ENCODE data around the gene ASIC4. TPM values are rescaled to one million over a fixed set of nuclear protein-coding genes. Genes with fewer than 3 reads are reported as not detected.

ASIC4 gene
- total RNA-seq, 3 donors from 2014 or later, result 0.09 TPM; not detected in 2

DNA sequence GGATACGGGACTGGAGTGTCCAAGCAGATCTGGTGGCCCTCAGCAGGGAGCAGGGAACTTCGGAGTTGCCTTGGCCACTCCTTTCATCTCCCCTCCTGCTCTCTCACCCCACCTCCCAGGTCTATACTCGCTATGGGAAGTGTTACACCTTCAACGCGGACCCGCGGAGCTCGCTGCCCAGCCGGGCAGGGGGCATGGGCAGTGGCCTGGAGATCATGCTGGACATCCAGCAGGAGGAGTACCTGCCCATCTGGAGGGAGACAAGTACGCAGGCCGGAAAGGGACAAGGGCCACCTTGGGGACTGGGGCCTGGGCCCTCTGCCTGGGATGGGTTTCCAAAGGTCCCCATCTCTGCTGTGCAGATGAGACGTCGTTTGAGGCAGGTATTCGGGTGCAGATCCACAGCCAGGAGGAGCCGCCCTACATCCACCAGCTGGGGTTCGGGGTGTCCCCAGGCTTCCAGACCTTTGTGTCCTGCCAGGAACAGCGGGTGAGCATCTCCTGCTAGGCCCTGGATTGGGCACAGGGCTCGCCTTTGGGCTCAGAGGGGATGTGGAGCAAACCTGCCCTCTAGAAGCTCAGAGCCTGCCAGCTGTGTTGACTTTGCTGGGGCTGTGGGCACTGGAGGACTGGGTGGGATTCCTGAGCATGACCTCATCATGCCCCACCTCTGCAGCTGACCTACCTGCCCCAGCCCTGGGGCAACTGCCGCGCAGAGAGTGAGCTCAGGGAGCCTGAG, 17.5 kb downstream of the ASIC4 start:
- H3K4me3 ChIP-seq, result no peak overlapping the region
- TF ChIP-seq, protein P1, sequence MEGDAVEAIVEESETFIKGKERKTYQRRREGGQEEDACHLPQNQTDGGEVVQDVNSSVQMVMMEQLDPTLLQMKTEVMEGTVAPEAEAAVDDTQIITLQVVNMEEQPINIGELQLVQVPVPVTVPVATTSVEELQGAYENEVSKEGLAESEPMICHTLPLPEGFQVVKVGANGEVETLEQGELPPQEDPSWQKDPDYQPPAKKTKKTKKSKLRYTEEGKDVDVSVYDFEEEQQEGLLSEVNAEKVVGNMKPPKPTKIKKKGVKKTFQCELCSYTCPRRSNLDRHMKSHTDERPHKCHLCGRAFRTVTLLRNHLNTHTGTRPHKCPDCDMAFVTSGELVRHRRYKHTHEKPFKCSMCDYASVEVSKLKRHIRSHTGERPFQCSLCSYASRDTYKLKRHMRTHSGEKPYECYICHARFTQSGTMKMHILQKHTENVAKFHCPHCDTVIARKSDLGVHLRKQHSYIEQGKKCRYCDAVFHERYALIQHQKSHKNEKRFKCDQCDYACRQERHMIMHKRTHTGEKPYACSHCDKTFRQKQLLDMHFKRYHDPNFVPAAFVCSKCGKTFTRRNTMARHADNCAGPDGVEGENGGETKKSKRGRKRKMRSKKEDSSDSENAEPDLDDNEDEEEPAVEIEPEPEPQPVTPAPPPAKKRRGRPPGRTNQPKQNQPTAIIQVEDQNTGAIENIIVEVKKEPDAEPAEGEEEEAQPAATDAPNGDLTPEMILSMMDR (IDR thresholded peaks at IDR 0.05), result no peak
- H3K9me3 ChIP-seq, result no peaks in the 10 kb centered on the region
- intact Hi-C loops (cut with DNase I, micrococcal nuclease), result loop anchor here in 1 of 2 donors (2.0 to 10.0 kb wide), 2 partner anchors 55 to 127 kb away; no protein-coding TSS in a partner anchor
- ATAC-seq, result no peak
- no peaks in the 10 kb centered on the region for H3K4me1 ChIP-seq (ENCODE audit: low read depth)
- DNase-seq, result peak in 1 of 3 donors; percentile 27
- no peaks in the 10 kb centered on the region for H3K36me3 ChIP-seq (ENCODE audit: low read depth)

DNA sequence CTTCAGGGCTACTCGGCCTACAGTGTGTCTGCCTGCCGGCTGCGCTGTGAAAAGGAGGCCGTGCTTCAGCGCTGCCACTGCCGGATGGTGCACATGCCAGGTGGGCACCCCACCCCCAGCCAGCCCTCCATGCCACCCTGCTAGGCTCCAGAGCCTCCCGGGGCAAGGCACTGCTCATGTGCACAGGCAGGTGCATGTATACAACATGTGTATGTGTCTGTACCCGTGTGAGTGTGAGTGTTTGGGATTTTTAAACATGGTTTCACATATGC, 18.0 kb downstream of the ASIC4 start:
- no peaks in the 10 kb centered on the region for H3K4me1 ChIP-seq (ENCODE audit: low read depth)
- DNase-seq (no peak), ATAC-seq (no peak)
- intact Hi-C loops (cut with DNase I, micrococcal nuclease), result loop anchor here in 1 of 2 donors (10.0 kb wide), 1 partner anchor 128 kb away; no protein-coding TSS in a partner anchor
- no peaks in the 10 kb centered on the region for H3K9me3 ChIP-seq
- no peaks in the 10 kb centered on the region for H3K36me3 ChIP-seq (ENCODE audit: low read depth)
- no peak overlapping the region for H3K4me3 ChIP-seq
- TF ChIP-seq, protein P1 (IDR thresholded peaks at IDR 0.05), result no peak

DNA sequence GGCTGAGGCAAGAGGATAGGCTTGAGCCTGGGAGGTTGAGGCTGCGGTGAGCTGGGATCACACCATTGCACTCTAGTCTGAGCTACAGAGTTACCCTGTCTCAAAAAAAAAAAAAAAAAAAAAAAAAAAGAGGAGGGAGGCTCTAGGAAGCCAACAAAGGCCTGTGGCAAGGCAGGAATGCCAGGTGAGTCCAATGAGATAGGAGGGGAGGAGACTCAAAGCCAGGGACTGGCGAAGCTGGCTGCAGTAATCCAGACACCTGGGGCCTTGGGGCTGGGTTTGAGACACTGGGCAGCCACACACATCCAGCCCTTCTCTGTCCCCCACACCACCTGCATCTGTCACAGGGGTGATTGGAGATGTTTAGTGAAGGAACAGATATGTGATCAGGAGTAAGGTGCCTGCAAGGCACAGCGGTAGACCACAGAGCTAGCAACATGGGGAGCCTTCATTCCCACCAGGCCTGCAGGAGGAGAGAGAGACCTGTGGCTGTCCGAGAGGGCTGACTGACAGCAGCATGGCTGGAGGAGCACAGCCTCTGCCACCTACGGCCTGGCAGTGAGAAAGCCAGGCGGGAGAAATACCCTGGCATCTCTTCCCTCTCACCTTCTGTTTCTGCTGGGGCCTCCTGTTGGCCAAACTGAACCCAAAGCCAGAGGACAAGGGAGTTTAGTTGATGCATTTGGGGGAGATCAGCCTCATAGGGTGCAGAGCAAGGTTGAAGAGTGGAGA, 19.8 kb downstream of the ASIC4 start:
- intact Hi-C loops (cut with DNase I, micrococcal nuclease), result loop anchor here in 1 of 2 donors (10.0 kb wide), 1 partner anchor 129 kb away; no protein-coding TSS in a partner anchor

DNA sequence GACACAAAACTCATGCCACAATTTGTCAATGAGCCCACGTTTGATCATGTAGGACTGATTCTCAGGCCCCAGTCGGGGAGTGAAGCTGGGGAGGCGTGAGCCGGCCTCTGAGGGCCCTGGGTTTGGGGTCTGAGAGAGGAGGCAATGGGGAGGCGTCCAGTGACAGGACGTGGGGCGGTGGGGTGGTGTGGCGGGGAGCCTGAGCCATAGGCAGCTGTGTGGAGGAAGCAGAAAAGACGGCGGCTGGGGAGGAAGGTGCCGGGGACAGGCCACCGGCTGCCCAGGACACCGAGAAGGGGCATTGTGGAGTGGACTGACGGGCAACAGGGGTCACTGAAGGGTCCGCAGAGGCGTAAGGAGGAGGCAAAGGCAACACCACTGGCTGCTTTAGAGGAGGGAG, 22.1 kb downstream of the ASIC4 start:
- ATAC-seq, result no peak
- H3K4me1 ChIP-seq (ENCODE audit: low read depth), result no peaks in the 10 kb centered on the region
- no peaks in the 10 kb centered on the region for H3K9me3 ChIP-seq
- intact Hi-C loops (cut with DNase I, micrococcal nuclease), result loop anchor here in 1 of 2 donors (10.0 kb wide), 1 partner anchor 132 kb away; no protein-coding TSS in a partner anchor
- H3K36me3 ChIP-seq (ENCODE audit: low read depth), result no peaks in the 10 kb centered on the region
- H3K4me3 ChIP-seq, result no peak overlapping the region
- peak in 1 of 3 donors; percentile 28 for DNase-seq
- TF ChIP-seq, protein P1 (IDR thresholded peaks at IDR 0.05), result no peak

More for the DNA sequence above, 19.8 kb downstream of the ASIC4 start:
- no peak for ATAC-seq
- DNase-seq, result peak in 1 of 3 donors; percentile 39
- TF ChIP-seq, protein P1 (IDR thresholded peaks at IDR 0.05), result no peak
- H3K4me3 ChIP-seq, result no peak overlapping the region
- H3K4me1 ChIP-seq (ENCODE audit: low read depth), result no peaks in the 10 kb centered on the region
- no peaks in the 10 kb centered on the region for H3K9me3 ChIP-seq
- H3K36me3 ChIP-seq (ENCODE audit: low read depth), result no peaks in the 10 kb centered on the region

DNA sequence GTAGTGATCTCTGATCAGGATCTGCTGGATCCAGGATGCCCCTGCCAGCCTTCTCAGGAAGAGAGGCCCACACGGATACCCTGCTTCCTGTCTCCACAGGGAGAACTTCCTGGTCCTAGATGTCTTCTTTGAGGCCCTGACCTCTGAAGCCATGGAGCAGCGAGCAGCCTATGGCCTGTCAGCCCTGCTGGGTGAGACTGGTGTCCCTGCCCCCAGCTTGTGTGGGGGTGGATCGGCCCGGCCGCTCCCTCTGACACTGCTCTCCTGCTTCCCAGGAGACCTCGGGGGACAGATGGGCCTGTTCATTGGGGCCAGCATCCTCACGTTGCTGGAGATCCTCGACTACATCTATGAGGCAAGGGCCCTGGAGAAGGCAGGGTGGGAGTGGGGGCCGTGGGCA, 22.7 kb downstream of the ASIC4 start:
- peaks cover 3% of the 10 kb centered on the region for H3K4me1 ChIP-seq (ENCODE audit: low read depth)
- intact Hi-C loops (cut with DNase I, micrococcal nuclease), result loop anchor here in 1 of 2 donors (10.0 kb wide), 1 partner anchor 132 kb away; no protein-coding TSS in a partner anchor
- TF ChIP-seq, protein P1 (IDR thresholded peaks at IDR 0.05), result no peak

More for the DNA sequence above, 22.7 kb downstream of the ASIC4 start:
- H3K9me3 ChIP-seq, result no peaks in the 10 kb centered on the region
- no peaks in the 10 kb centered on the region for H3K36me3 ChIP-seq (ENCODE audit: low read depth)
- DNase-seq (peak in 1 of 3 donors; percentile 26), ATAC-seq (no peak)
- no peak overlapping the region for H3K4me3 ChIP-seq
